Measurements from ENCODE around the gene FBXL5.
A peak's percentile ranks its signal among the peaks of the same experiment; 100 is the strongest.

FBXL5 gene

GRCh38 chr4:15676039-15676438 lies 20.9 kb upstream of the FBXL5 start:
- no peak for DNase-seq (ENCODE audit: low read depth)

- DNase-seq (ENCODE audit: low read depth): no peak
Measured at GRCh38 chr4:15675356-15675755, 20.2 kb upstream of the FBXL5 start.

GRCh38 chr4:15674926-15675325 lies 19.8 kb upstream of the FBXL5 start:
- DNase-seq (ENCODE audit: low read depth): no peak

GRCh38 chr4:15674046-15674445 lies 18.9 kb upstream of the FBXL5 start:
- DNase-seq (ENCODE audit: low read depth): no peak

- DNase-seq (ENCODE audit: low read depth): no peak
Measured at GRCh38 chr4:15673337-15673736, 18.2 kb upstream of the FBXL5 start.

GRCh38 chr4:15672101-15672500 lies 16.9 kb upstream of the FBXL5 start:
- no peak for DNase-seq (ENCODE audit: low read depth)

- no peak for DNase-seq (ENCODE audit: low read depth)
Measured at GRCh38 chr4:15670576-15670975, 15.4 kb upstream of the FBXL5 start.

- DNase-seq (ENCODE audit: low read depth): no peak
Measured at GRCh38 chr4:15668566-15669435, 13.6 kb upstream of the FBXL5 start.

GRCh38 chr4:15667006-15667405 lies 11.8 kb upstream of the FBXL5 start:
- no peak for DNase-seq (ENCODE audit: low read depth)

GRCh38 chr4:15665753-15666365 lies 10.7 kb upstream of the FBXL5 start:
- DNase-seq (ENCODE audit: low read depth): no peak

GRCh38 chr4:15659768-15660570 lies 4.8 kb upstream of the FBXL5 start:
- DNase-seq (ENCODE audit: low read depth): peak; percentile 66

GRCh38 chr4:15658781-15659180 lies 3.6 kb upstream of the FBXL5 start:
- DNase-seq (ENCODE audit: low read depth): no peak

GRCh38 chr4:15658136-15658770 lies 3.1 kb upstream of the FBXL5 start:
- DNase-seq (ENCODE audit: low read depth): no peak

- DNase-seq (ENCODE audit: low read depth): no peak
Measured at GRCh38 chr4:15657366-15657765, 2.2 kb upstream of the FBXL5 start.

GRCh38 chr4:15656038-15656470 lies 897 bp upstream of the FBXL5 start:
- no peak for DNase-seq (ENCODE audit: low read depth)

GRCh38 chr4:15654593-15655222 lies 449 bp downstream of the FBXL5 start:
- DNase-seq (ENCODE audit: low read depth): no peak

GRCh38 chr4:15653864-15654592 lies 1.1 kb downstream of the FBXL5 start:
- DNase-seq (ENCODE audit: low read depth): peak; percentile 52

- DNase-seq (ENCODE audit: low read depth): no peak
Measured at GRCh38 chr4:15653420-15653819, 1.7 kb downstream of the FBXL5 start.

GRCh38 chr4:15652841-15653240 lies 2.3 kb downstream of the FBXL5 start:
- DNase-seq (ENCODE audit: low read depth): no peak

- no peak for DNase-seq (ENCODE audit: low read depth)
Measured at GRCh38 chr4:15652191-15652590, 3.0 kb downstream of the FBXL5 start.

- DNase-seq (ENCODE audit: low read depth): no peak
Measured at GRCh38 chr4:15651676-15652075, 3.5 kb downstream of the FBXL5 start.

Measured in fibroblast of the conjunctiva (primary cell).